Measurements from ENCODE around the gene RASL10A.

Gene RASL10A

DNA sequence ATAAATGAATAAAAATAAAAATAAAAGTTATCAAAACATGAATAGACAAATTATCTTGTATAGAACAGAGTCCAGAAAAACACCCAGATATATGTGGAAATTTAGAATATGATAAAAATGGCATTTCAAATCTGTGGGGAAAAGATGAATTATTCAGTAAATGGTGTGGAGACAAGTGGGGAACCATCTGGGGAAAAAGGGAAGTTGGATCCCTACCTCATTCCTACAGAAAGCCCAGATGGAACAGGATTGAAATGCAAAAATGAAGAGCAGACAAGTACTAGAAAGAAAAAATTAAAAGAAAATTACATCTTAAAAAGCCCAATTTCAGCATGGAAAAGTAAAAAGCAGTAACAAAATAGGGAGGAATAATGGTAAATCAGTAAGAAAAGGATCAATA lies 8.1 kb upstream of the RASL10A start:
- Histone ChIP-seq H3K36me3 (ENCODE audit: insufficient read depth, low read length) (no peaks in the 10 kb centered on the region; the same call in 1 of the 2 replicates), H3K4me3 (no peak overlapping the region), H3K27ac (no peak overlapping the region), H3K9me3 (ENCODE audit: low read depth, low read length) (no peaks in the 10 kb centered on the region), H3K9ac (ENCODE audit: insufficient read length) (no peak overlapping the region)
- TF ChIP-seq FOXP2 (optimal IDR thresholded peaks at IDR 0.05; ENCODE audit: control extremely low read depth, extremely low read length, insufficient read depth): no peak
- no peak for TF ChIP-seq EZH2 (IDR thresholded peaks at IDR 0.05)
- no peak for TF ChIP-seq POLR2AphosphoS5 (IDR thresholded peaks at IDR 0.05; ENCODE audit: borderline replicate concordance, low read depth, low read length)
- no peak for DNase-seq (ENCODE audit: low read depth, low spot score)

- no peak for DNase-seq (ENCODE audit: low read depth, low spot score)
- no peak overlapping the region for H3K9ac ChIP-seq (ENCODE audit: insufficient read length)
- TF ChIP-seq POLR2AphosphoS5 (IDR thresholded peaks at IDR 0.05; ENCODE audit: borderline replicate concordance, low read depth, low read length): no peak
- H3K27ac ChIP-seq: no peak overlapping the region
- H3K9me3 ChIP-seq (ENCODE audit: low read depth, low read length): no peaks in the 10 kb centered on the region
- H3K36me3 ChIP-seq (ENCODE audit: insufficient read depth, low read length): no peaks in the 10 kb centered on the region
- no peak overlapping the region for H3K4me3 ChIP-seq
Measured at GRCh38 chr22:29320546-29320945, 5.0 kb upstream of the RASL10A start.

- Histone ChIP-seq H3K36me3 (ENCODE audit: insufficient read depth, low read length) (no peaks in the 10 kb centered on the region), H3K27ac (no peak overlapping the region), H3K4me3 (no peak overlapping the region), H3K9me3 (ENCODE audit: low read depth, low read length) (no peaks in the 10 kb centered on the region), H3K9ac (ENCODE audit: insufficient read length) (no peak overlapping the region)
- DNase-seq (ENCODE audit: low read depth, low spot score): no peak
- TF ChIP-seq POLR2AphosphoS5 (IDR thresholded peaks at IDR 0.05; ENCODE audit: borderline replicate concordance, low read depth, low read length): no peak
- no peak for TF ChIP-seq EZH2 (IDR thresholded peaks at IDR 0.05)
- TF ChIP-seq FOXP2 (optimal IDR thresholded peaks at IDR 0.05; ENCODE audit: control extremely low read depth, extremely low read length, insufficient read depth): no peak
Measured at GRCh38 chr22:29319072-29319471, 3.6 kb upstream of the RASL10A start.

- Histone ChIP-seq H3K36me3 (ENCODE audit: insufficient read depth, low read length) (no peaks in the 10 kb centered on the region), H3K4me3 (no peak overlapping the region), H3K9ac (ENCODE audit: insufficient read length) (no peak overlapping the region), H3K27ac (no peak overlapping the region), H3K9me3 (ENCODE audit: low read depth, low read length) (no peaks in the 10 kb centered on the region)
- no peak for DNase-seq (ENCODE audit: low read depth, low spot score)
- TF ChIP-seq POLR2AphosphoS5 (IDR thresholded peaks at IDR 0.05; ENCODE audit: borderline replicate concordance, low read depth, low read length): no peak
- TF ChIP-seq EZH2 (IDR thresholded peaks at IDR 0.05): no peak
- TF ChIP-seq FOXP2 (optimal IDR thresholded peaks at IDR 0.05; ENCODE audit: control extremely low read depth, extremely low read length, insufficient read depth): no peak
Measured at GRCh38 chr22:29317827-29318454, 2.4 kb upstream of the RASL10A start.

DNA sequence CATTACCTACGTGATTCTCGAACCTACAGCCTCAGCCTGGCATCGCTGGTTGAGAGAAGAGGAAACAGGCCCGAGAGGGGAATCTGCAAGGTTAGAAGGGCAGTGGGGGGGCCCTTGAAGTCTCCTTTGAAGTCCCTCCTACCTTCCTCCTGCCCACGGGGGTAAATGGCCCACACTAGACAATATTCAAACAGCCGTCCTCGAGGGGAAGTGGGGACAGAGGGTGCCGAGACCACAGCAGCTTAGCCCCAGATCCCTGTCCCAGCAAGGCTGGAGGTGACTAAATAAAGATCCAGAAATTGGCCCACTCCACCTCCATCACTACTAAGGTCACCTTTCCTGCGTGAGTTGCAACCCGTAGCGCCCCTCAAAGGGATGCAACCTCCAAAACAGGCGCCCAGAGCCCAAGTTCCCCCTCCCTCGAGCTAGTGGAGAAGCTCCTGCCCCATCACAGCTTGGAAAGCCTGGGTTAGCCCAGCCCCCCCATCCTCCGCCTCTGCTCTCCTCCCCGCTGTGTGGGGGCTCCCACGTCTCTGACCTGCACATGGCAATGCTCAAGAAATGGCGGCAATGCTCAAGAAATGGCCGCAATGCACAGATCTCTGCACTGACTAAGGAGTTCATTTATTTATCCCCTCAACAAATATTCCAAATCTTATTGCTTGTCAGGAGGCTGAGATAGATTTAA lies 788 bp upstream of the RASL10A start:
- TF ChIP-seq EZH2 (IDR thresholded peaks at IDR 0.05) (no peak), FOXP2 (optimal IDR thresholded peaks at IDR 0.05; ENCODE audit: control extremely low read depth, extremely low read length, insufficient read depth) (no peak), POLR2AphosphoS5 (IDR thresholded peaks at IDR 0.05; ENCODE audit: borderline replicate concordance, low read depth, low read length) (no peak)
- no peak for DNase-seq (ENCODE audit: low read depth, low spot score)
- H3K36me3 ChIP-seq (ENCODE audit: insufficient read depth, low read length): no peaks in the 10 kb centered on the region
- H3K27ac ChIP-seq: no peak overlapping the region
- no peak overlapping the region for H3K4me3 ChIP-seq
- H3K9me3 ChIP-seq (ENCODE audit: low read depth, low read length): no peaks in the 10 kb centered on the region
- no peak overlapping the region for H3K9ac ChIP-seq (ENCODE audit: insufficient read length)

GRCh38 chr22:29314537-29315285 lies 786 bp downstream of the RASL10A start:
- no peak overlapping the region for H3K27ac ChIP-seq
- no peak overlapping the region for H3K9ac ChIP-seq (ENCODE audit: insufficient read length)
- H3K9me3 ChIP-seq (ENCODE audit: low read depth, low read length): no peaks in the 10 kb centered on the region
- H3K4me3 ChIP-seq: peak overlapping the region; percentile 75
- no peaks in the 10 kb centered on the region for H3K36me3 ChIP-seq (ENCODE audit: insufficient read depth, low read length)
- TF ChIP-seq FOXP2 (optimal IDR thresholded peaks at IDR 0.05; ENCODE audit: control extremely low read depth, extremely low read length, insufficient read depth): no peak
- TF ChIP-seq POLR2AphosphoS5 (IDR thresholded peaks at IDR 0.05; ENCODE audit: borderline replicate concordance, low read depth, low read length): no peak
- TF ChIP-seq EZH2 (IDR thresholded peaks at IDR 0.05): no peak
- no peak for DNase-seq (ENCODE audit: low read depth, low spot score)

- peak overlapping the region; percentile 75 for H3K4me3 ChIP-seq
- no peak for TF ChIP-seq EZH2 (IDR thresholded peaks at IDR 0.05)
- TF ChIP-seq POLR2AphosphoS5 (IDR thresholded peaks at IDR 0.05; ENCODE audit: borderline replicate concordance, low read depth, low read length): no peak
- H3K27ac ChIP-seq: no peak overlapping the region
- no peaks in the 10 kb centered on the region for H3K9me3 ChIP-seq (ENCODE audit: low read depth, low read length)
- DNase-seq (ENCODE audit: low read depth, low spot score): no peak
- no peak overlapping the region for H3K9ac ChIP-seq (ENCODE audit: insufficient read length)
- no peaks in the 10 kb centered on the region for H3K36me3 ChIP-seq (ENCODE audit: insufficient read depth, low read length)
Measured at GRCh38 chr22:29313576-29314466, 1.7 kb downstream of the RASL10A start.

DNA sequence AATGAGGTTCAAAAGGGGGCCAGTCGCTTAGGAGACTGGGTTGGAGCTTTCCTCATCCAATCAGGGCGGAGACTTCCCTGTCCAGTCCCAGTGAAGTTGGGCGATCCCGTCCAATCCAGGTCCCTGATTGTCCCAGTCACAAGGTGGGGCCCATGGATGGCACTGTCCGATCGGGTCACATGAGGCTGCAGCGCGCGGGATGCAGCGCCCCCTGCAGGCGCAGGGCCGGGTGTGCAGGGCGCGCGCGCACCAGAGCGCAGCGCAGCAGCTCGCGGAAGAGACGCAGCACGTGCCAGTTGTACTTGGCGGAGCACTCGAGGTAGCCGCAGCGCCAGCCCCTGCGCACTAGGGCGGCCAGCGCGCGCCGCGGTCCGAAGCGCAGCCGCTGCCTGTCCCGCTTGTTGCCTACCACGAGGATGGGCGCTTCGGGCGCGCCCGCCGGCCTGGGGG lies 2.3 kb downstream of the RASL10A start:
- no peak overlapping the region for H3K27ac ChIP-seq
- TF ChIP-seq FOXP2 (optimal IDR thresholded peaks at IDR 0.05; ENCODE audit: control extremely low read depth, extremely low read length, insufficient read depth) (no peak), EZH2 (IDR thresholded peaks at IDR 0.05) (no peak), POLR2AphosphoS5 (IDR thresholded peaks at IDR 0.05; ENCODE audit: borderline replicate concordance, low read depth, low read length) (no peak)
- no peaks in the 10 kb centered on the region for H3K9me3 ChIP-seq (ENCODE audit: low read depth, low read length)
- no peaks in the 10 kb centered on the region for H3K36me3 ChIP-seq (ENCODE audit: insufficient read depth, low read length)
- H3K9ac ChIP-seq (ENCODE audit: insufficient read length): no peak overlapping the region
- H3K4me3 ChIP-seq: no peak overlapping the region
- DNase-seq (ENCODE audit: low read depth, low spot score): no peak

All from SK-N-MC (cell line).